Measurements from ENCODE around the gene DDX3Y.
A peak's percentile ranks its signal among the peaks of the same experiment; 100 is the strongest.

Gene DDX3Y

DNA sequence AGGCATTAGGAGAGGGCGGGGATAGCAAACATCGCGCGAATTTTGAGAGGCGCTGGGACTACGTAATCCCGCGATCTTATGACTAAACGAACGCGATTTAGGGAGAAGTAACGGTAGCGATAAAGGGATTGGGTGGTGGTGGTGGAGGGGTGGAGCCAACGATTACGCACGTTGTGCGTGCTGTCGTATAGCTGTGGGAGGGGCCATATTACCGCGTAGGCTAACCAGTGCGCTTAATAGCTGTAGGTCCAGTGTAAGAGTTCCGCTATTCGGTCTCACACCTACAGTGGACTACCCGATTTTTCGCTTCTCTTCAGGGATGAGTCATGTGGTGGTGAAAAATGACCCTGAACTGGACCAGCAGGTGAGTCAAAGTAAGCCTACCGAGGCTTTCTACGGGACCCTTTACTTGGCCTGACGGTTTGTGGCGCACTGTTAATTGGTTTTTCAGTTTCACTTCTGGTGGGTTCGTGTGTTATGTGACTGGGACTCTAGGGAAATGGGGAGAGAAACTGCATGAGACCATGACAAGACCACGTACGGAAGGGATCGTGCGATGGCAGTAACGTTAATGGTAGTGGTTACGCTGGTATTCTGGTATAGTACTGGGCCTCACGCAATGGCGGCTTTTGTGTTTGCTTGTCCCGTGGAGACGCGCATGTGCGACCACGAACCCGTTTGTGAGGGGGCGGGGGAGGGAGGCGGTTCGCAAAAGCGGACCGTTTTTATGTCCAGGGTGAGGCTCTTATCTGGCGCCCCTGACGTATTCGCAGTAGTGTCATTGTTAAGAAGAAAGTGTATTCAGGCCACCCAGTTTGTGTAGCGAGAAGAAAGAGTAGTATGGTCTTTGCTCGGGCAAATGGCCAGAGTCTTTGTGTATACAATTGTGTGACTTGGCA, at the start of gene DDX3Y:
Gene DDX3Y (plus strand): TSS at position 251 of the 899 bp plus-strand sequence. CDS start 69 bp downstream, at position 320.
- DNase-seq (ENCODE audit: low read depth in 2 of 2): peak in 1 of 2 donors; percentile 74

GRCh38 chrY:12855791-12856275, 48.8 kb upstream of the DDX3Y start:
- no peak for DNase-seq (ENCODE audit: low read depth in 2 of 2)

GRCh38 chrY:12867960-12868359, 36.7 kb upstream of the DDX3Y start:
- DNase-seq (ENCODE audit: low read depth in 2 of 2): no peak

DNA sequence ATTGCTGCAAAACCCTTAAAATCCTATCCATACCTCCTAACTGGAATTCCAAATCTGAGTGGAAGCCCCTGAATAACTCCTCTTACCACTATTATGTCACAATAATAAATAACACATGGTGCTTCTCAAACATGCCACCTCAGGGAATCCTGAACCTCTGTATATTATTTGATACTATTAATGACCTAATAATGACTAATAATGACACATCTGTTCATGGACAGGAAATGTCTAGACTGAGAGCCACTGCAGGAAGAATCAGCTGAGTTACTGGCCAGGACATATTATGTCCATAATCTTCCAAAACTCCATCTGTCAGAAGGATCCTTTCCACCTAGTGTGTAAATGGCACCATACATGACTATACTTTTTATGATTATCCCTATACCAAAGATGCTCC, 7.7 kb upstream of the DDX3Y start:
- no peak for DNase-seq (ENCODE audit: low read depth in 2 of 2)

GRCh38 chrY:12898604-12899003, 6.1 kb upstream of the DDX3Y start:
- no peak for DNase-seq (ENCODE audit: low read depth in 2 of 2)

GRCh38 chrY:12905517-12905872, 827 bp downstream of the DDX3Y start:
- peak in 1 of 2 donors; percentile 51 for DNase-seq (ENCODE audit: low read depth in 2 of 2)

DNA sequence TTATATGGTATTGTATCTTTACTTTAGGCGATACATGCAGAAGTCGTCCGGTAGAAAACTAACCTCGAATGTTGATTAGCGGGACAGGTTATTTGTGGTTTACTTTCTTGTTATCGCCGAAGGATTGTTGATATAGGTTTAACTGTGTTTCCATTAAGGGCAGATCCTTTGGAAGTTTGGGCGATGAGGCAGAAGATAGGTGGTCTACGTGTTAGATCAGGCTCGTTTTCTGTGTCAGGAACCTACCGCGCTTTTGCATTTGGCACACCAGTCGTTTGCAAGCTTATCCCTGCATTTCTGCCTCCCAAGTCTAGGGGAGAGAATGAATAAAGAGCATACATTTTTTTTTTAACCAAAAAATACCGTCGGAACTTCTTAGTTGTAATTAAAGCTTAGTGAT, 1.2 kb downstream of the DDX3Y start:
- DNase-seq (ENCODE audit: low read depth in 2 of 2): no peak

DNA sequence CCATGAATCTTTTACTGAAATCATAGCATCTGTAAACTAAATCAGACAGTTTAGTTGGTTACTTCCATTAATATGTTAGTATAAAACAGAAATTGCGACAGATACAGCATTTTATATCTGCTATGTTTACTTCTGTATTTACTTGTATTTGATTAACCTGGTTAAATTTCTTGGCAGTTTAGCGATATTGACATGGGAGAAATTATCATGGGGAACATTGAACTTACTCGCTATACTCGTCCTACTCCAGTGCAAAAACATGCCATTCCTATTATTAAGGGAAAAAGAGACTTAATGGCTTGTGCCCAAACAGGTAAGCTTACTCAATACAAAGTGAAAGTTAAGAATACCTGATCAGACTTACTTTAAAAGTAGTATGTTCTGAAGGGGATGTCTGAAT, 8.9 kb downstream of the DDX3Y start:
- no peak for DNase-seq (ENCODE audit: low read depth in 2 of 2)

DNA sequence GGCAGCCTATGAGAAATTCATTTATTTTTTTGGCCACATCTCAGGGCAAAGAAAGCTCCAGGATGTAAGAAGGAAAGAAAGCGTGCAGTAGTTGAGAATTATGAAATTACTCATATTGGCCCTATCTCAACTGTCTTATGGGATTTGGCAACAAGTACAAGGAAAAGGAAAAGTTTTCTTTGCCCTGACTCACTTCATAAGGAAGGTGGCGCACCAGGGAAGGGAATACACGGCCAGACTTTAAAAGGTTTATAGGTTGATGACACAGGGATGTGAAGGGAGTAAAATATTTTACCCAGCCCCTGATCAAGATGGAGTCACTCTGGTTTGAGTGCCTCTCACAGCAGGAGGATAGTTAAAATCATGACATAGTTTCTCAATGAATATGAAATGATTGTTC, 23.4 kb downstream of the DDX3Y start:
- DNase-seq (ENCODE audit: low read depth in 2 of 2): no peak

- DNase-seq (ENCODE audit: low read depth in 2 of 2): no peak
These were observed 37.3 kb downstream of the DDX3Y start for GRCh38 chrY:12941725-12942687.

Data from activated CD8-positive, alpha-beta memory T cell treated with anti-CD3 and anti-CD28 coated beads for 4 hours (primary cell).